ENCODE results near the gene LRRK1.

DNA sequence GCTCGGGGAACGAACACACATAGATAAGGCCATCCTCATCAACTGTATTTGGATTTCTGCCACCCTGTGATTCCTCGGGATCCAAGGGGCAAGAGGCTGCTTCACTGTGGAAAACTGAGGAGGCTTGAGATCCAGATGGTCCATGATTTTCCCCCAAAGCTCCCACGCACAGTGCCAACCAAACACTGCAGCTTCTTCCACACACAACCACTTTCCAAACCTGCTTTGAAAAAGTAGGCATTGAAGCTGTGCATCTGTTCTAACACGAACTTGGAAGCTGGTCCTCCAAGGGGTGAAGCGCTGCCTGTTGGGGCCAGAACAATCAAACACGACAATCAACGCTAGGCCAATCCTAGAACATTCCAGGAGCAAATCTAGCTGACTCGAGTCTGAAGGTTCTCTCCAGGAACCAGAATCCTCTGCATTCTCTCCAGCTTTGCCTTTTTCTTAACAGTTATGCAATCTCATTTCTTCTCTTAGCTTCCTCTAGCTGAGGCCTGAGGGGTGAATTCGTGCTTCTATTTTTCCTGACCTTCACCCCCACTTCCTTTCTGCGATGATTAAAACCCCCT lies 104.4 kb downstream of the LRRK1 start:
- TF ChIP-seq EZH2 (IDR thresholded peaks at IDR 0.05; ENCODE audit: insufficient read depth, poor library complexity, severe bottlenecking) (no peak), EZH2phosphoT487 (IDR thresholded peaks at IDR 0.05; ENCODE audit: insufficient read depth, low read depth) (no peak)
